Stimulated activated CD4-positive, alpha-beta T cell treated with anti-CD3 and anti-CD28 coated beads, Interleukin-4, amount 100 ng/mL, for 48 hours (primary cell): Measurements from ENCODE around the gene P4HB.

Experiments
- DNase-seq, 2 donors: peaks; one replicate each; pipeline ENCODE4 v3.0.0-alpha.2; 2020; ENCODE audit warnings: low read depth in 2 of 2

The P4HB gene

DNA sequence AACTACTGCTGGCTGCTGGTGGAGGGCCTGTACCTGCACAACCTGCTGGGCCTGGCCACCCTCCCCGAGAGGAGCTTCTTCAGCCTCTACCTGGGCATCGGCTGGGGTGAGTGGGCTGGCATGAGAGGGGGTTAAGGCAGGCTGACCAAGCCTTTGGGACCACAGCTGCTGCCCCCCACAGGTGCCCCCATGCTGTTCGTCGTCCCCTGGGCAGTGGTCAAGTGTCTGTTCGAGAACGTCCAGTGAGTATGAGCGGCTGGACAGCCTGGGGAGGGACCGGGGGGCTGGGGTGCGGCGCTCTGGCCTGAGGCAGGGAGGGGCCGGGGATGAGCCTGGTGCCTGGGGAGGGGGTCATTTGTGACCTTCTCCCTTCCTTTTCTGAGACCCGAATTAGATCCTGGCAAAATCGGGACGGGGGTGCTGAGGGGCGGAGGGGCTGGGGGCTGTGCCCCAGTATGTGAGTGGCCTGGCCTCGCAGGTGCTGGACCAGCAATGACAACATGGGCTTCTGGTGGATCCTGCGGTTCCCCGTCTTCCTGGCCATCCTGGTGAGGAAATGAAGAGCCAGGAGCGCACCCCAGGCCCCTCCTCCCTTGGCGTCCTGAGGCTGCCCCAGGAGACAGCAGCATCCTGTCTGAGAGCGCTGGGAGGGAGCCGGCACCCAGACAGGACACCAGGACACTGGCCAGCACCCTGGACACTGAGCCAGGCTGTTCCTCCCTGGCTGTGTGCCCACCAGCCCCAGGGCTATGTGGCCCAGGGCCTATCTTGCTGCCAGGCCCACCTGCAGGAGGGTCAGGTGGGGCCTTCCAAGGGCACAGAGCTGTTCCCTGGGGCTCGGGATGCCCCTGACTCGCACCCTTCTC is 48.4 kb downstream of the P4HB start:
- DNase-seq: no peak

DNA sequence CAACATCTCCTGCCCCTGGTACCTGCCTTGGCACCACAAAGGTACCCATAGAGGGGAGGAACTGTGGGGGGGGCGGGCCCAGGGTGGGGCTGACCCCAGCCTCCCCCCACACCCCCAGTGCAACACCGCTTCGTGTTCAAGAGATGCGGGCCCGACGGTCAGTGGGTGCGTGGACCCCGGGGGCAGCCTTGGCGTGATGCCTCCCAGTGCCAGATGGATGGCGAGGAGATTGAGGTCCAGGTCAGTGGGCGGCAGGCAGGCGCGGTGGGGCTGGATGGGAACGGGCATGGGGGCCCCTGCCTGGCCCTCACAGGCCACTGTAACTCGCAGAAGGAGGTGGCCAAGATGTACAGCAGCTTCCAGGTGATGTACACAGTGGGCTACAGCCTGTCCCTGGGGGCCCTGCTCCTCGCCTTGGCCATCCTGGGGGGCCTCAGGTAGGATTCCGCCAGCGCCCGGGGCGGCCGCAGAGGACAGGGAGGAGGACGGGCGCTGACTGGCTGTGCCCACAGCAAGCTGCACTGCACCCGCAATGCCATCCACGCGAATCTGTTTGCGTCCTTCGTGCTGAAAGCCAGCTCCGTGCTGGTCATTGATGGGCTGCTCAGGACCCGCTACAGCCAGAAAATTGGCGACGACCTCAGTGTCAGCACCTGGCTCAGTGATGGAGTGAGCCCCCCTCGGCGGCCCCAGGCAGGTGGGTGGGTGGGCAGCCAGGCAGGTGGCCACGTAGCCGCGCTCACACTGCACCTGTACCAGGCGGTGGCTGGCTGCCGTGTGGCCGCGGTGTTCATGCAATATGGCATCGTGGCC is 49.2 kb downstream of the P4HB start:
- no peak for DNase-seq

DNA sequence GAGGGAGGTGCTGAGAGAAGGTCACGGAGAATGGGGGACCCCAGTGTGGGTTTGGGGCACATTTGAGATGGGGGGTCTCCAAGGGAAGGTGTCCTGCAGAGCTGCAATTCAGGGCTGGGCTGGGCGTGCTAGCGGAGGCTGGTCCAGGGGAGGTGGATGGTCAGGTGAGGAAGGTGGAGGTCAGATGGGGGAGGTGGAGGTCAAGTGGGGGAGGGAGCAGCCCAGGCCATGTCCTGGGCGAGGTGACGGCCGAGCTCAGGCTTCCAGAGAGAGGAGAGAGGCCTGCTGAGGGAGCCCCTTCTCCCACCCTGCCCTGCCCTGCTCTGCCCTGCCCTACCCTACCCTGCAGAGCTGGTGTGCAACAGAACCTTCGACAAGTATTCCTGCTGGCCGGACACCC is 49.9 kb downstream of the P4HB start:
- DNase-seq: no peak

DNA sequence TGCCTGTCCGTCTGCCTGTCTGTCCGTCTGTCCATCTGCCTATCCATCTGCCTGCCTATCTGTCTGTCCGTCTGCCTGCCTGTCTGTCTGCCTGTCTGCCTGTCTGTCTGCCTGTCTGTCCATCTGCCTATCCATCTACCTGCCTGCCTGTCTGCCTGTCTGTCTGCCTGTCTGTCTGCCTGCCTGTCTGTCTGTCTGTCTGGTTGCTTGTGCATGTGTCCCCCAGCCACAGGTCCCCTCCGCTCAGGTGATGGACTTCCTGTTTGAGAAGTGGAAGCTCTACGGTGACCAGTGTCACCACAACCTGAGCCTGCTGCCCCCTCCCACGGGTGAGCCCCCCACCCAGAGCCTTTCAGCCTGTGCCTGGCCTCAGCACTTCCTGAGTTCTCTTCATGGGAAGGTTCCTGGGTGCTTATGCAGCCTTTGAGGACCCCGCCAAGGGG is 50.8 kb downstream of the P4HB start:
- DNase-seq: no peak

GRCh38 chr17:81808778-81809555 is 51.4 kb downstream of the P4HB start:
- no peak for DNase-seq

DNA sequence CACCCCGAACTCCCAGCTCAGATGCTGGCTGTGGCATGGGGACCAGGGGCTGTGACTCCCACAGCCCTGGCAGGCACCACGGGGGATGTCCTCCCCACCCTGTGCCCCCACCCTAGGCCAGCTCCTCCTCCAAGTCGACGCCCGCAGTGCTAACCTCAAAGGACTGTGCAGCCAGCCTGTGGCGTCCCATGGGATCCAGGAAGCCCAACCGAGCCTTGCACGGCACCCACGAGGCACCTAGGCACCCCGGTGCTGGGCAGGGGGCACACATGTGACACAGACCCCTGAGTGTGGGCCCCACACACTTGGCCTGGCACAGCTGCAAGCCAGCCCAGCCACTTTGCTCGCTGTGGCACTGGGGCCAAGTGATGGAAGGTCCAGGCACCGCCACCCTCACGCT is 52.5 kb downstream of the P4HB start:
- no peak for DNase-seq

GRCh38 chr17:81807210-81807719 is 53.1 kb downstream of the P4HB start:
- DNase-seq: no peak

GRCh38 chr17:81806461-81807209 is 53.7 kb downstream of the P4HB start:
- DNase-seq: no peak

DNA sequence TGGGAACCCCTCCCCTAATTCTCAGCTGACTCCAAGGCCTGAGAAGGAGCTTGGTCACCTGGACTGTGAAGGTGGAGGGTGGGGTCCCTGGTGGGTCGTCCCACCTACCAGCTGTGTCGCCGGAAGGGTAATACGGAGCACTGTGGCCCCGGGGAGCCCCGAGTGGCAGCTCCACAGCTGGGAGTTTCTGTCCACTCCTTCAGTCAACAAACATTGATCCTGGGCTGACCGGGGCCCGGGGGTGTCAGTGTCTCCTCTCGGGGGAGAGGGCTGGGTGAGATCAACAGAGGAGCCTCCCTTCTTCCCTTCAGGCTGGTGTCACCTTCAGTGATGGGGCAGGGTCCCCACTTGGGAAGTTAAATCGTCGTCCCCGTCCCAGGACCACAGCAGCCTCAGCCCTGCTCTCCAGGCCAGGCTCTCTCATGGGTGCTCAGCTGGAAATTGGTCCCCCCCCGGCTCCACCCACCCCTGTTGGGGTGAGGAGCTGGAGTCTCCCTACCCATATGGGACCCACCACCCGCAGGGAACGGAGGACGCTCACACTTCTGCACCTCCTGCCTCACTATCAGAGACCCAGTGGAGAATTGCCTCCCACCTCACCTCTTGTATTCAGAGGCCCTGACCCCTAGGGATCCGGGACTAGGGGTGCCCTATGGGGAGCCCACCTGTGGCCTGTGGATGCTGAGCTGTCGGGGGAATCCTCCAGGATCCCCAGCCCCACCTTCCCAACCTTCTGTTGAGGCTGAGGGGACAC is 54.5 kb downstream of the P4HB start:
- DNase-seq: no peak

GRCh38 chr17:81804559-81805399 is 55.6 kb downstream of the P4HB start:
- DNase-seq: no peak

DNA sequence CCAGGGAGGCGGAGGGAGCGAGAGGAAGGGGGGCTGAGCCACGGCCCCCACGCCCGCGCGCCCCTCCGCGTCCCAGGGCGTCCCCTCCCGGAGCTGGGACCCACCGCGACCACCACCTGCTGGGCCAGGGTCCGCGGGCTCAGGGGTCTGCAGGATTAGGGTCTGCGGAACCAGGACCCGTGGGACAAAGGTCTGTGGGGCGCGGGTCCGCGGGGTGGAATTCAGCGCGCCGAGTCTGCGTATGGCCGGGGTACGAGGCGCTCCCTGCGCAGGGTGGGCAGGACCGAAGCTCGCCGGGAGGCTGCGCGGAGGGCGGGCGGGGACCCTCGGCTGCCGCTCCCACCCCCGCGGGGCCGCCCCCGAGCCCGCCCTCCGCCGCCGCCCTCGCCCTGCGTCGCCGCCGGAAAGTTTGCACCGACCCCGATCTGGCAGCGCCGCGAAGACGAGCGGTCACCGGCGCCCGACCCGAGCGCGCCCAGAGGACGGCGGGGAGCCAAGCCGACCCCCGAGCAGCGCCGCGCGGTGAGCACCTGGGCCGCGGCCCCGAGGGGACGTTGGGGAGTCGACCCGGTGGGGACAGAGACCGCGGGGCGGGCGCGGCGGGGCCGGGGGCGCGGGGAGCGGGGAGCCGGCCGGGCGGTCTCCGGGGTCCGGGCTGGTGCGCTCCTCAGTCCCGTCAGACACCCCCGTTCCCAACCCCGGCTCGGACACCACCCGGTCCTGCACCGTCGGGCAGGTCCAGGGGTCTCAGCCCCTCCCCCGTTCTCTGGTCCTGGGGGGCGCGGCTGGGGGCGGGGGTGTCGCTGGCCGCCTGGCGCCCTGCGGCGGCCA is 56.4 kb downstream of the P4HB start, which contains the start of gene GCGR:
TSS of gene GCGR (plus strand) at position 423 of the 831 bp plus-strand sequence. CDS start 4,869 bp downstream, outside the sequence.
- no peak for DNase-seq

DNA sequence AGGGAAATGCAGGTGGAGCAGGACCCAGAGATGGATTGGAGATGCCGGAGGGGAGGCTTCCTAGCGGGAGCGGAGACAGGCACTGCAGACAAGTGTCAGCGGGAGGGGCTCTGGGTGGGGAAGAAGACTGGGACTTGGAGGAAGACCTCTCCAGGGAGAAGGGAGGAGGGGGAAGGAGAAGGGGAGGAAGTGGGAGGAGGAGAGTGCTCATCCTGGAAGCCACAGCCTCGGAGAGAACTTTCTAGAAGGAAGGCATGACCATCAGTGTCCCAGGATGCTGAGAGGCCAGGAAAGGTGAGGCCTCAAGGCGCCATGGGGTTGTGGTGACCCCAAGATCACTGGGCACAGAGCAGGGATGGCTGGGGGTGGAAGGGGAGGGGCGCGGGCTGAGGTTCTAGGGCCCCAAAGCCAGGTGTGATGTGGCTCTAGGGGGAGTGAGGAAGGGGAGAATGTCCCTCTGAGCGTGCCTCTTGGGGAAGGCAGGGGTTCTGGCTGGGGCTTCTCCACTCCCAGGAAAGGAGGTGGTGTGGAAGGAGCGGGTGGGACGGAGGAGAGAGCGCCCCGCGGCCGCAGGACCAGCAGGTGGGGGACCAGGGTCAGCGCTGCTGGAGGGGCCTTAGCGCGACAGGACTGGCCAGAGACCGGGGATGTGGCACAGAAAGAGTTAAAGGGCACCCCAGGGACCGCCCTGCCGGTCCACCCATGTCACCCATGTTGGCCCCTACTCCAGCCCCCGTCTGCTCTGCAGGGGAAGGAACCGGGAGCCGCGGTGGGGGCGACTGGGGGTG is 57.3 kb downstream of the P4HB start:
- no peak for DNase-seq

DNA sequence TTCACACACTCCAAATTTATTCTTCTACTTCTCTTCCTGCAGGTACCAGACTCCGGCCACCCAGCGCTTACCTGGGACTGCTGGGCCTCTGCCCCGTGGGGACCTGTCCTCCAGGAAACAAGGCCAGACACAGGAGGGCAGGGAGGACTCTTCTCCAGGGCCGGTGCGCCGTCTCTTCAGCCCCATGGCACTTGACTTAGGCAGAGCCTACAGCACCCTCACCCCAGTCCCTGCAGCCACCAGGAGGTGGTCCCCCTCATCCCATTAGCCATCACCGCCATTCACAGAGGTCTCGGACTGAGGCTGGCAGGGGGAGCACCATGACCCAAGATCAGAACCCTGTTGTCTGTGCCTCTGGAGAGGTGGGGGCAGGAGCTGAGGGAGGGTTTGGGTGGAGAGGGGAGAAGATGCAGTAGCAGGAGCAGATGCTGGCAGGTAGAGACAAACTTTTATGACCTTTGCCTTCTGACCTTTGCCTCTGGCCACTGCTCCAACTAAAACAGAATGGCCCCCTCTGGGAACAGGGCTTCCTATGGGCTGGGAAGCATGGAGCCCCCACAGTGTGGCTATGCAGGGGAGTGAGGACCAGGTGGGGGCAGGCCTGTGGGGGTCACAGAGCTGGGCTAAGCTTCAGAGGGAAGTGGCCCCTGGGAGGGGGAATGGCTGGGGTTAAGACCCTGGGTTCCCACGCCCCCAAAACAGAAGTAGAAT is 58.1 kb downstream of the P4HB start:
- DNase-seq: no peak

DNA sequence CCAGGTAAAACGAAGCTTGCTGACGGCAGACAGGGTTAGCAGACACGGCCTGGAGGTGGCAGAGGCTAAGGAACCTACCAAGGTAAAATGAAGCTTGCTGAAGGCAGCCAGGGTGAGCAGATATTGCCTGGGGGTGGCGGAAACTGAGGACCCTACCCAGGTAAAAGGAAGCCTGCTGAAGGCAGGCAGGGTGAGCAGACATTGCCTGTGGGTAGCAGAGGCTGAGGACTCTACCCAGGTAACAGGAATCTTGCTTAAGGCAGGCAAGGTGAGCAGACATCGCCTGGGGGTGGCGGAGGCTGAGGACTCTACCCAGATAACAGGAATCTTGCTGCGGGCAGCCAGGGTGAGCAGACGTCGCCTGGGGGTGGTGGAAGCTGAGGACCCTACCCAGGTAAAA is 59.0 kb downstream of the P4HB start:
- DNase-seq: no peak

- DNase-seq: no peak
Observed at GRCh38 chr17:81794509-81794908, 65.8 kb downstream of the P4HB start.

- no peak for DNase-seq
Observed at GRCh38 chr17:81794074-81794476, 66.3 kb downstream of the P4HB start.
